ENCODE data around the gene ZNF423.
A peak's percentile ranks its signal among the peaks of the same experiment; 100 is the strongest.

The ZNF423 gene

DNA sequence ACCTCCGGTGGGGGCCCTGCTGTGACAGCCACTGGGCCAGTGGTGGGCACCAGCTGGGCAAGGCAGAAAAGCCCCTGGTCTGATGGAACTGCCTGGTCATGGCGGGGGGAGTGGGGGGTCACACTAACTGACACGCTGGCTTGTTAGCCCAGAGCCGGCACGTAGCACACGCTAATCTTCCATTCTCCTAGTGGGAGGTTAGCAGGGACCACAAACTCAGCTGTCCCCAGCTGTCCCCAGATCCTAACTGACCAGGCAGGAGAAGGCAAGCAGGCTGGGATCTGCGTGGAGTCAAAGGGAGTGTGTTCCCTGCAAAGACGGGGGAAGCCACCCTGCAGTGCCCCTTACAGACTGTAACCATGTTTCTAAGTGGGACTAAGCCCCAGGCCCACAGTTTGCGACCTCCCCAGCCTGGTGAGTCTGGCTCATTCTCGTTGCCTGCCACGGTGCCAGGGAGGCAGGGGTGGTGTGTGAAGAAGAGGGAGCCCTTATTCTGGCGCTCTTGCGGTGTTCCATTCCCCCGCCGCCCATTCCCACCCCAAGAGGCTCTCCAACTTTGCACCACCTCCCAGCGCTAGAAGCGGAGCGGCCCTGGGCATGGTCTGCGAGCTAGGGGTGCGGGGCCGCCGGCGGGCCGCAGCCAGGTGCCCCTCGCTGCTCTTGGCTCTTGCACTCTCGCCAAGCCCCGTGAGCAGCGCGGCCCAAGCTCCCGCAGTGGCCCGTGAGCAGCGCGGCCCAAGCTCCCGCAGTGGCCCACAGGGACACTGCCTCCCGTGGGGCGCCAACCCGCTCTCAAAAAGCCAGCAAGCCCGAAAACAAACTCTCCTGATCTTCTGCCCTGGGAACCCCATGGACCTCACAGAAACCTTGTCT is 12.1 kb upstream of the ZNF423 start:
- DNase-seq: no peak

DNA sequence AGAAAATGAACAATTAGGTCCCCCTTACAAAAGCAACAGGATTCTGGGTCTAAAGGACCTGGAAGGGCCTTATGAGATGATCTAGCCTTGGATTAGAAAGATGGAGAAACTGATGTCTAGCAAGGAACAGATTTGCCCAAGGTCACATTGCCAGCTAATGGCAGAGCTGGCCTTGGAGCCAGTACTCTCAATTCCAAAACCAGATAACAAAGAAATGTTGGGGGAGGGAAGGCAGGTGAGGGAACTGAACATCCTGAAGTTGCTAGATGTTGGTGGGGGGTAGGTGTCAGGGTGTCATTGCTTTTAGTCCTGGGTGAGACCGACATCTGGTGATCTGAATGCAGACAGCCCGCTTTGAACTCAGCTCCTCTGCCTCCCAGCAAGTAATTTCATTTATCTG is 11.3 kb upstream of the ZNF423 start:
- no peak for DNase-seq

DNA sequence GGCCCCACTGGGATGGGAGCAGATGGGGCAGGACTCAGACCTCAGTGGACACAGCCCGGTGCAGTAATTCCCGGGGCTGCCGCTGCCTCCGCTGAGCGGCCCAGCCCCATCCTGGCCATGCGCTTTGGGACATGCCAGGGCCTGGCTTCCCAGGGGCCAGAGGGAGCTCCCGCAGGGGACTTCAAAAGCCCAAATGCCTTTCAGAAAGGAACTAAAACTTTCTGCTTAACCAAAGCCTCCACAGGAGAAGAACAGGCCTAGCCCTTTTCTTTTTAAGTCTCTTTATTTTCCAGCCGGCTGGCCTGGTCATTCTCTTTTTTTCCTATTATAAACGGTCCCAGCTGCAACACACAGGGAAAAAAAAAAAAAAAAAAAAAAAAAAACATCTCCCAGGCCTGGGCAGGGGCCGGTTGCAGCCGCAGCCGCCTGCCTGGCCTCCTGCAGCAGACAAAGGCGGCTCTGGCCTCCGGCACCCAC is 10.7 kb upstream of the ZNF423 start:
- DNase-seq: no peak

DNA sequence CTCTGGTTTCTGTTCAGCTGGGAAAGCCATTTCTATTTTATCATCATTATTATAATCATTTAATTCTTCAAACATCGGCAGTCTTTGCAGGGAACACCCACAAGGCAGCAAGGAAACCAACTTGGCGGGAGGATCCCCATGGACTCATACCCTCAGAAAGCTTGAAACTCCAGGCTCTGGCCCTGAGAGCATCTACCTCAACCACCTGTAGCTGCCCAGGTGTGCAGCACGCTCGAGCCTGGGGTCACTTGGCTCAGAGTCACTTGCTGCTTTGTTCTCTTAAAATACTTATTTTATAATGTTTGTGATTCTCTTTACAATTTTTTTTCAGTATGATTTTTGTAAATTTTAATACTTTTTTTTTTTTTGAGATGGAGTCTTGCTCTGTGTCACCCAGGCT is 6.8 kb upstream of the ZNF423 start:
- DNase-seq: no peak

DNA sequence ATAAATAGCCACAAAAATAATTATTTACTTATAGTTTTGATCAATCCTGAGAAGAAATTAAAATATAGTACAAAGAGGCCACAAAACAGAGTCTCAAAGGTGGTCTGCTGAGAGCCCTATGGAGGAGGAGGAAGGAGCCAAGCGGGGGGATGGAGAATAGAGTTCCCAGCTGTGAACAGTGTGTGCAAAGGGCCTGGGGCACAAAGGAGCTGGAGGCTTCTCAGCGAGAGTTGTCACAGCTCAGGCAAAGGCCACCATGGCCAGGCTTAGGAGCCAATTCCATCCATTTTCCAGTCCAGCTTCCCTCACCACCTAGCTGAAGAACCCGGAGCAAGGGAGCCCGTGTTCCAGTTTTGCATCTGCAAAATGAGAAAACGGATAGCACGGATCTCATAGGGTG is 5.4 kb upstream of the ZNF423 start:
- no peak for DNase-seq

DNA sequence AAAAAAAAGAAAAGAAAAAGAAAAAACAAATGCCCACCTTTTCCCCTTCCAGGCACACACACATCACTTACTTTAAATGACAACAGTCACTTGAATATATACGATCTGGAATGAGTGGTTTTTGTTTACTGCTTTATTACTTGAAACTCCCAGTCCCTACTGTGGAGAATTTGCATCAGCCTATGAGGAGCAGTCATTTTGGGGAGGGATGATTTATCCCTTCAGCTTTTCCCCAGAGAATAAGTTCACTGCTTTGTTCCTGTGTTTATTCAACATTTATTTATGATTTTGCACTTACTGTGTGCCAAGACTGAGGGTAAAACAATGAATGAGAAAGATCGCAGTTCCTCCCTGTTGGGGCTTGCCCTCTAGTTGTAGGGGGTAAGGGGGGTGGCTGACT is 4.7 kb upstream of the ZNF423 start:
- no peak for DNase-seq

DNA sequence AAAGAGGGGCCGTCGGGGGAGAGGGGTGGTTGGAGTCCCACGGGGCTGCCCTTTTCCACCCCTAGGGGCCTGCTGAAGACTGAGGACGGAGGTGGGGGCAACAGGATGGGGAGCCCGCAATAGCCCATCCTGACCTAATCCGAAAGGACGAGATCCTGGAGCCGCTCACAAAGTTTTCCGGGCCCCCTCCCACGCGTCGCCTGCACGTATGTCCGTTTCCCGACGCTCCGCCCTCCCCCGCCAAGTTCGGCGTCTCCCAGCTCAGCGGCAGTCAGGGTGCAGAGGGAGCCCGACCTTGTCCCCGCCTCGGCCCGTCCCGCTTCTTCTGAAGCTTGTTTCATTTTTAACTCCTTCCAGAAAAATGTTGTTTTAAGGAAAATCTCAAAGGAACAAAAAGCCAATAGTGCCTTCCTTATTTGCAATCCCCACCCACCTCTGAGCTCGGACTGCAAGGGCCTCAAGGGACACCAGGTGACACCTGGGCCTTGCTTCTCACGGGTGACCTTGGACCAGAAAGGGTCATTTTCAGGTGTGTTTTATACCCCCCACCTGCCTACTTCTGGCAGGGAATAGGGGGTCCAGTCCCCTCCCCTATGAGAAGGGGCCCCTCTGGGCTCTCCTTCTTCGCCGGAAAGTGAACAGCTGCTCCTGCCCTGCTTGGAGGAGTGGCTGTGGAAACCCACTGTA is 3.4 kb upstream of the ZNF423 start:
- no peak for DNase-seq

DNA sequence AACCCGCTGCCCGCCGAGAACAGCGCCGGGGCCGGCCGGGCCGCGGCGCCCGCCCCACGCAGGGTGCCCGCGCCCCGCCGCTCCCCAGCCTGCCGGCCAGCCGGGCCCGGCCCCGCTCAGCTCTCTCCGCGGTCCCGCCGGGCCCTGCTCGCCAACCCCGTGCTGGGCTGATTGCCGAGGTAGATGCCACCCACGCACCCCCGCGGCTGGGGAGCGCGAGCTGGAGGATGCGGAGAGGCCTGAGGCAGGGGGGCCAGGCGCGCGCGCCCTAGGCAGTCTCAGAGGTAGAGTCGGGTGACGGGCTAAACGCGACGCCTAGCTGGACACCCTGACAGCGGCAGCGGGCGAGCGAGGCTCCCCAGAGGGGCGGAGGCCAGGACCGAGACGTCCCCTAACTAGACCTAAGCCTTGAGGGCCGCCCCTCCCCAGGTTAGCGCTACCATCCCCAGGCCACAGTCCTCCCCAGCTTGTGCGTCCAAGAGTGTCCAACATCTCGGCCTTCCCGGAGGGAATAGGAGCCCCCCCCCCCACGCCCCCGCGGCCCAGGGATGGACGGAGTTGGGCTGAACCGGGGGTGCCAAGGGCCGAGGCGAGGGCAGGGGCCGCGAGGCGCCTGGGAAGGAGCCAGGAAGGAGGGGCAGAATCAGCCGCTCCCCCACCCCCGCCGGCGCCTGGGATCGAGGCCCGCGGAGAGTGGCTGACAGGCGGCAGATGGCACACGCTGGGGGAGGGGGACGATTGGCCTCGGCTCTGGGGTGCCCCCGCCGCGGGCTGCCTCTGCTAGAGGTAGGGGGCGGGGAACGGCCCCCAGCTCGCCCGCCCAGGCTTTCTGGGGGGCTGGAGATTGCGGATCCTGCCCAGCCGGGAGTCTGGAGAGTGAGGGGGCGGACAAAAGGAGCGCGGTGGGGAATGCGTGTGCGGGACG is 2.5 kb upstream of the ZNF423 start:
- no peak for DNase-seq

DNA sequence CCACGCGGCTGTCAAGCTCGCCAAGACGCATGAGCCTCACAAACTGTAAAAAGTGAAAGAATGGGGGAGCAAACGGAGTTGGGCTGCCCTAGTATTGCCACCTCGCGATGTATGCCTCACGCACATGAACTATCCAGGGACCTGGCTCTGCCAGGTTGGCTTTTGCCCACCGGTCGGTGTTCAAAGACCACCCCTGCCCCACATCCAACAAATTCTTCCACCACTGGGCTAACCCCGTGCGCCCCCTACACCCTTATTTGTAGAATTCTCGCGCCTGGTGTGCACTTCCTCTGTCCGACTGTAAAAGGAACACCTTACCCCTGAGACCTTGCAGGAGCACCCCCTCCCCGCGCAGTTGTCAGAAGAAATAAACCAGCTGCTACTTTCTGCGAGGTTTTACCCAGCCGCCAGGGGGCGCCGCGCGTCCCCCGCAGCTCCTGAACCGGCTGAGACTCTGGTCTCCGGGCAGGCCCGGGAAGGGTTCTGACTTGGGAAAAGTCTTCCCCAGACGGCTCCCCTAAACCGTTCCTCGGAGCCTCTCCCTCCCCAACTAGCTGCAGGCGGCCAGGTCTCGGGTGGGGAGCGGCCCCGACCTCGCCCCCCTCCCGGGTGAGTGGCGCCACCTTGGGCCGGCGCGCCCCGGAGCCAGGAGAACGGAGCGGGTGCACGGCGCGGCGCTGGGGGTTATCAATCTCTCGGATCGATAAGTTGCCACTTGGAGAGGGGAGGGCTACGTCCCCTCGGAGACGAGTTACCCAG is 1.7 kb upstream of the ZNF423 start:
- DNase-seq: peak; percentile 48

DNA sequence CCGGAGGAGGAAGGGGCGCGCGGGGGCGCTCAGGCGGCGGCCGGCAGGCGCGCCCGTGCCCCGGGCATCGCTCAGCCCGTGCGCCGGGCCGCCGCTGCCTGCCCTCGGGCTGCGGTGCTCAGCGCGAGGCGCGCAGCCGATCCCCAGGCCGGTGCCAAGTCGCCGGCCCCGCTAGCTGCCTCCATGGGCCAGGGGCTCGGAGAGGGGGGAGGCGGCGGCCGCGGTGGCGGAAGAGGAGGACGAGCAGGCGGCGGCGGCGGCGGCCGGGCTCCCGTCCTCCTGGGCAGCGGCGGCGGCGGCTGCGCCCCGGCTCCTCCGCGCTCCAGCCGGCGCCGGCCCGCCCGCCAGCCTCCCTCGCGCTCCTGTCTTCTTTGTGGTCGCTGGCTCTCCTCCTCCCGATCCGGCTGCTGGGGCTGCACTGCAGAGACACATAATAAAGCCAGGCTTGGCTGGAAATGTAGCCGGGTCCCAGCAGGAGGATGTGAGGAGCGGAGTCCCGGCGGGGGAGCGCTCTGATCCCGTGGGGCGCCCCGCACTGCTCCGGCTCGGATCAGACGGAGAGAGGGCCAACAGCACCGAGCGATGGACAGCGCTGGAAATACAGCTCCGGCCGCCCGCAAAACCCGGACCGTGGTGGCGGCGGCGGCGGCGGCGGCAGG is 889 bp upstream of the ZNF423 start:
- DNase-seq: no peak

DNA sequence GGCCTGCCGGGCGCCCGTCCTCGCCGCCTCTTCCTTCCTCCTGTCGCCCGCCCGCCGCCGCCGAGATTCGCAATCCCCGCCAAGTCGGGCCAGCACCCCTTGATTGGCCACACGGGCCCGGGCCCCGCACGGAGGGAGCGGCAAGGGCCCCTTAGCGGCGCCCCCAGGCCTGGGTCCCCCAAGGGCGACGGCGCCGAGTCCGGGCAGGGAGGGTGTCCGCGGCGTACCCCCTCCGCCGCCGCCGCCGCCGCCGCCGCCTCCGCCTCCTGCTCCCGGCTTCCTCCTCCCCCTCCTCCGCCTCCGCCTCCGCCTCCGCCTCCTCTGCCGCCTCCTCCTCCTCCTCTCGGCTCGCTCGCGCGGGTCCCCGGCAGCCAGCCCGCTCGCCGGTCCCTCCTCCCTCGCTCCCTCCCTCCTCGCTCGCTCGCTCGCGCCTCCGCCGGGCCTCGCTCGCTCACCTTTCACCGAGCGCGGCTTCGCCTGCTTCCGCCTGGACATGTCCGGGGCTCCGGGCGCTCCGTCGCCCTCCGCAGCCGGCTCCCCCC is 561 bp downstream of the ZNF423 start:
- DNase-seq: peak; percentile 64

DNA sequence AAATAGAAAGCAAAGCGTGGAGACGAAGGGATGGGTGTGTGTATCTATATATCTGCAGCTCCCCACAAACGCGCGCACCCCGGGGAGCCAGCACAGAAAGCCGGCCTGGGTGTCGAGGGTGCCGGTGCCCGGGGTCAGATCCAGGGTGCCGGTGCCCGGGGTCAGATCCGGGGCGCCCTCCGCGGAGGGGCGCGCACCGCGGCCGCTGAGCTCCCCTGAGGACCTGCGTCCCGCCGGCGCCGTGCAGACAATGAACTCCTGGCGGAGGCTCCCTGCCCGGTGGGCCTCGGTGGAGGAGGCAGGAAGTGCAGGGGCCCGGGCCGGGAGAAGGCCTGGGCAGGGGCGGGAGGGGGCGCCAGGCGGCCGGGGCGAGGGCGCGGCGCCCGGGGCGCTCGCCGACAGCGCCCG is 1.1 kb downstream of the ZNF423 start:
- no peak for DNase-seq

DNA sequence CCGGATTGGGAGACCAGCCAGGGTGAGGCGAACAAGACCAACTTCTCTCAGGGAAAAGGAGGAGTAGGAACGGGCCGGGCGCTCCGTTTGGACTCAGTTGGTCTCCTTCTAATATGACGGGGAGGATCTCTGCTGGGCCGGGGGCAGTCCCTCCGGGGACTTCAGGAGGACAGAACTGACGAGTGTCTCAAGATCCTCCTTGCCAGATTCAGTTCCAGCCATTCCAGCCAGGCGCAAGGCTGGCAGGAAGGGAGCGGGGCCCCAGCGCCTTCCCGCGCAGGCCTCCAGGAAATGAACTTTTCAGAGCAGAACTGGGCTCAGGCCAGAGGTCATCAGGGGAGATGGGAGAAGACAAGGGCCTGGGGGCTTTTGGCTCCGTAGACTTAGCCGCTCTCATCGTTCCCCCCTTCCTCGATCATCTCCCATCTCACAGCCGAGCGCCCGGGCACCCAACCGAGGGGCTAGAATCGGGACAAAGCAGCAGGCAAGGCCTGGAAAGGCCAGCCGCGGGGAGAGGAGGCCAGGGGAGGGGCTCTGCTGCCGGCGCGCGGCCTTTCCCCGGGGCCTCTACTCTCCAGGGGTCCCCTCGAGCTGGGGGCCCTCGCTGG is 1.6 kb downstream of the ZNF423 start:
- no peak for DNase-seq

DNA sequence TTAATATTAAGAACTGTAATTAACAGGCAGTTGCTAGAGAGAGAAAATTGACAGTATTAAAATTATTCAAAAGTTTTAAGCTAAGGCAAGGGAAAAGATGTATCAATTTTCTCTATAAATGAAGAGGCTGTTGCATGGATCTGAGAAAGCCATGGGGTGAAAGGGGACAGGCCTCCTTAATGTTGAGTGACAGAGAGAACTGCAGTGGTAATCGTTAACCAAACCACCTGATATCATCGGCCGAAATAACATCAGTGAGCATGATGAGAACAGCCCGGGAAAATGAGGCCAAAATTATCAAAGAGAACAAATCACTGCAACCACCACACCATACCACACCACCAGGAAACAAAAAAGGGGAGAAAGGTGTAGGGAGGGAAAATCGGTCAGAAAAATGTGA is 3.6 kb downstream of the ZNF423 start:
- DNase-seq: no peak

DNA sequence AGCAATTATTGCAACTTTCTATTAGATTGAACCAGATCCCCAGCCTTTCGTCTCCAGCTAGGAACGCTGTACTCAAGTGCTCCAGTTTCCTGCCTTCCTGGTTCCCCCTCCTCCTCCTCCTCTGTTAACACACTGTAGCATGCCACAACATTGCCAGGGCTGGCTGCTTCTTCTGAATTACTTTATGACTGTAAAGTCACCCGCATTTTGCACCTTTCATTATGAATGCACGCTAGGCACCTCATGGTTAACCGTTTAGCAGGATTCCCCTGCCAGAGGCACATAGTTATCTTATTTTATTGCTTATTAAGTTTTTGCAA is 4.5 kb downstream of the ZNF423 start:
- no peak for DNase-seq

DNA sequence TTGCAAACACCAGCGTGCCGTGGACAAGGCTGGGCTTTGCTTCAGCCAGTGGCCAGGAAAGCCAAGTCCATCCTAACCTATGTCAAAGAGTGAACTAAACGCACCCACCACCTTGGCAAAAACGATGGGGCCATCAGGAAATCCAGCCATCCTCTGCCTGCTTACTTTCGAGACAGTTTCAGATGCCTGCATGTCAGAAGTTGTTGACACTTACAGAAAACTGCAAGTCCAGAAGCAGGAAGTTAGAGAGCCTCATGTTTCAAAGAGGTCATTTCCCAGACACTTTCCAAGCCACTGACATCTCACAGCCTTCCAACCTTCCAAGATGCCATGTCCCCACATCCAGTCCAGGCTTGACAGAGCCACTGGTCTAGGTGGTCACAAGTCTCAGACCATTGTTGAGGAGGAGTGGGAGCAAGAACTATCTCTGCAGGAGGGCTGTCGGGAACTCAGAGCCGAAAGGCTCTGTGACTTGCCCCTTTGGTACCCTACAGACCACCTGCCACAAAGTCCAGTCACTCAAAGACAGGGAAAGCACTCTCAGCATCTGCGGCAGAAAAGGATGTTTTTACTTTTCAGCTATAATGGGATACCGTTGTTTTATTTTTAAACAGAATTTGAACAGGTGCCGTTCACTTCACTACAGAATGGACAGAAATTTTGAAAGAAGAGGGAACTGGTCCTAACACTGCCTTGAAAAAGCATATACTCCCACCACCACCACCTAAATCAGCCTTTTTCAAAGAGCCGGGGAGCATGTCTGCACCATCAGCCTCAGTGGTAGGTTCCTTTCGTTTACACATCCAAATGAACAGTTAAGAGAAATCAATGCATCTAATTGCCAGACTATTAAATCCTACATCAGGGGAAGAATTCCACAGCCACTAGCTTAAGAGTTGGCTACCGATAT is 5.1 kb downstream of the ZNF423 start:
- no peak for DNase-seq

DNA sequence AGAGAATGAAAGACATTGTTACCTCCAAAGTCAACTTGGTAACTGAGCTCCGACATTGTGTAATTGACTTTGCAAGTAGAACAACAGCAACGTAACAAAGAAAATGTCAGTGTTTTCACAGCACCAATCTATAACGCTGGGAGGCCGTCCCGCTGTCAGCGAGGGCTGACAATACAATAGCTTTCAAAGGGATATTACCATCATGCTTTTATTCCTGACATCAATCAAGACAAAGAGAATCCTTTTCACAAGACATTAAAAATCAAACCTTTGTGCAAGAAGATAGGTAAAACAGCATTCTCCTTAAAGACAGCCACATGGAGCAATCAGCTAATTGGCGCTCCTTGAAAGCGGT is 6.2 kb downstream of the ZNF423 start:
- DNase-seq: no peak

DNA sequence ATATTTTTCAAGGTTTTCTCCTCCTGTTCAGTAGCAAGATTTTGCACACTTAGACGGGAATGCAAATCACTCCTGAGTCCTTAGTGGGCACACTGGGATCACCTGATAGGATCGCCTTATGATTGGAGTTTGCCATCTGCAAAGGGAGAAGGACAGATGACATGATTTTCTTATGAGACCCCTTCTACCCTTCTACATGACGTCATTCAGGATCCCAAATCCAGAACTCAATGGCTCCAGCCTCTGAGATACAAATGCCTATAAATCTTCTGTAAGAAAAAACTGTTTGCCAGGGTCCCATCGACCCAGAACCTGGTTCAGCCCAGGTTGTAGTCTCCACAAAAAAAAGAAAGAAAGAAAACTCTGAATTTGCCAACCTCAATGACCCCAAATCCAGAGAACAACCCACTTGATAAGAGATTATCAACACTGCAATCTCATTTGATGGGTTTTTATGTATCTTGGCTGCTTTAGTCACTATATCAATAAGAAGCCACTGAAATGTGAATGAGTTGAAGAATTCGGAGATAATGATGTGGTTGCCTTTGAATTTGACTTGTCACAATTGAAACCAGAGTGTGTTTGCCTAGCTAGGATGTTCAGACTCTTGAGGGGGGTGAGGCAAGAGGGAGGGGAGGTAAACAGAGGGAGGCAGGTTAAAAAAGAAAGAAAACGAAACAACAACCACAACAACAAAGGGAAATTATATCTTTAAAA is 6.7 kb downstream of the ZNF423 start:
- no peak for DNase-seq

DNA sequence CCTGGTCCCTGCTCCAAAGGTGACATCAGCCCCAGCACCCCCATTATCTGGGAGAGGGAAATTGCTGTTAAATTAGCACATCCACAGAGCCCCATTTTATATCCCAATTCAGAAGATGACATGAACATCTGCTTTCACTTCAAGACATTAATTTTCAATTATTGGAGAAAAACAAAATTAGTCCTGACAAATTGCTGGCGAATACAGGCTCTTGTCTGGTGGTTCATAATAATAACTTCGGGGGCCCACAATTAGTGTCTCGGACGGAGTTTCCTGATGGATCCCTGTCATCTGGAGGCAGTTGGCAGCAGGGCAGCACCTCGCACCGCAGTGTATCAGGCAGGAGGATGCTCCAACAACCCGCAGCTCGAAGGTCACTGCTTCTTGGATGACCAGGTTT is 7.4 kb downstream of the ZNF423 start:
- no peak for DNase-seq

DNA sequence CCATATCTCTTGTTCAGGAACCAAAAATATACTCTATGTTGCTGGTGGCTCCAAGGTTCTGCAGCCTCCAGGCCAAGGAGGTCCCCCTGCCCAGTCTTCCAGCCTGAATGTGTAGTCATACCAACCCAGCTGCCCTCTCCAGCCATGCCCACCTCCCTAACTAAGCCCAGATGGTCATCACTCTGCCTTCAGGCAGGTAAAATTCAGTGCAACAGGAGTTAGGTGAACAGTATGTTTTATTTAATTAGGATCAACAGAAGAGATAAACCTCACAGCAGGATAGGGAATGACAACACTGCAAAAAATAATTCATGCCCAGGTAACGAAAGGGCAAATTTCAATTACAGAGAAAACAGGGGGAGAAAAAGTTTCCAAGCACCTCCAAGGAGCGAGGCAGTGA is 9.1 kb downstream of the ZNF423 start:
- no peak for DNase-seq
